H9 (cell line): ENCODE results near the gene STAU1. TPM values are rescaled to one million over a fixed set of nuclear protein-coding genes. Genes with fewer than 3 reads are reported as not detected.
A peak's percentile ranks its signal among the peaks of the same experiment; 100 is the strongest.

Source experiments
- DNase-seq: peaks from one replicate; pipeline ENCODE4 v3.0.0-alpha.2; 2017
- H2AFZ ChIP-seq: one replicate; pipeline ENCODE4 v1.6.1; 2013; ENCODE audit warnings: mild to moderate bottlenecking, low read length, control low read depth, moderate library complexity
- H2AK5ac ChIP-seq: 2 replicates; pipeline ENCODE4 v1.6.1; 2013; ENCODE audit warnings: low read length, control low read depth, mixed read lengths; ENCODE audit not compliant: insufficient read length
- H2BK120ac ChIP-seq: one replicate; pipeline ENCODE4 v1.6.1; 2013; ENCODE audit warnings: low read depth, mild to moderate bottlenecking, low read length, control low read depth, inconsistent platforms; ENCODE audit not compliant: poor library complexity, severe bottlenecking
- H2BK12ac ChIP-seq: 2 replicates; pipeline ENCODE4 v1.6.1; 2013; ENCODE audit warnings: low read length, control low read depth, mixed read lengths, low read depth; ENCODE audit not compliant: insufficient read length
- H2BK15ac ChIP-seq: 2 replicates; pipeline ENCODE4 v1.6.1; 2013; ENCODE audit warnings: low read depth, low read length, control low read depth
- H2BK20ac ChIP-seq: one replicate; pipeline ENCODE4 v1.6.1; 2013; ENCODE audit warnings: low read depth, mild to moderate bottlenecking, low read length, control low read depth, inconsistent platforms; ENCODE audit not compliant: poor library complexity, severe bottlenecking
- H2BK5ac ChIP-seq: 2 replicates; pipeline ENCODE4 v1.6.1; 2013; ENCODE audit warnings: low read length, control low read depth, mixed read lengths; ENCODE audit not compliant: insufficient read length
- H3K14ac ChIP-seq: 2 replicates; pipeline ENCODE4 v1.6.1; 2013; ENCODE audit warnings: low read length, control low read depth; ENCODE audit not compliant: insufficient read depth
- H3K18ac ChIP-seq: 2 replicates; pipeline ENCODE4 v1.6.1; 2013; ENCODE audit warnings: low read depth, mild to moderate bottlenecking, mixed read lengths, low read length, control low read depth; ENCODE audit not compliant: insufficient read length
- H3K23ac ChIP-seq: 2 replicates; pipeline ENCODE4 v1.6.1; 2013; ENCODE audit warnings: low read length, control low read depth, mixed read lengths, low read depth; ENCODE audit not compliant: insufficient read length
- H3K23me2 ChIP-seq: 2 replicates; pipeline ENCODE4 v1.6.1; 2013; ENCODE audit warnings: low read depth, mild to moderate bottlenecking, mixed read lengths, low read length, control low read depth; ENCODE audit not compliant: insufficient read length, poor library complexity, severe bottlenecking
- H3K27ac ChIP-seq: 2 replicates; pipeline ENCODE4 v1.5.1; 2013; ENCODE audit warnings: low read length, control low read depth, mixed read lengths, low read depth; ENCODE audit not compliant: insufficient read length
- H3K27me3 ChIP-seq: 2 replicates; pipeline ENCODE4 v1.6.1; 2013; ENCODE audit warnings: low read length, control low read depth, inconsistent platforms; ENCODE audit not compliant: insufficient read depth
- H3K4ac ChIP-seq: 2 replicates; pipeline ENCODE4 v1.6.1; 2013; ENCODE audit warnings: low read depth, mild to moderate bottlenecking, control low read depth, inconsistent platforms, low read length, moderate library complexity
- H3K4me1 ChIP-seq: 2 replicates; pipeline ENCODE4 v1.6.1; 2013; ENCODE audit warnings: low read length, control low read depth, inconsistent platforms; ENCODE audit not compliant: insufficient read depth
- H3K4me2 ChIP-seq: 2 replicates; pipeline ENCODE4 v1.6.1; 2013; ENCODE audit warnings: low read length, control low read depth, mixed read lengths; ENCODE audit not compliant: insufficient read length, insufficient read depth
- H3K56ac ChIP-seq: 2 replicates; pipeline ENCODE4 v1.6.1; 2013; ENCODE audit warnings: low read depth, mild to moderate bottlenecking, mixed read lengths, low read length, control low read depth; ENCODE audit not compliant: insufficient read length
- H3K79me1 ChIP-seq: 2 replicates; pipeline ENCODE4 v1.6.1; 2013; ENCODE audit warnings: low read depth, mild to moderate bottlenecking, moderate library complexity, low read length, control low read depth, inconsistent platforms; ENCODE audit not compliant: insufficient read depth, poor library complexity, severe bottlenecking
- H3K79me2 ChIP-seq: 2 replicates; pipeline ENCODE4 v1.6.1; 2013; ENCODE audit warnings: low read length, control low read depth, inconsistent platforms; ENCODE audit not compliant: insufficient read depth
- H3K9ac ChIP-seq: 2 replicates; pipeline ENCODE4 v1.6.1; 2013; ENCODE audit warnings: low read length, control low read depth, mixed read lengths; ENCODE audit not compliant: insufficient read length; ENCODE audit errors: extremely low read depth
- H3K9me3 ChIP-seq: one replicate; pipeline ENCODE4 v1.6.1; 2013; ENCODE audit warnings: low read depth, low read length, inconsistent platforms; ENCODE audit not compliant: control insufficient read depth
- H3T11ph ChIP-seq: one replicate; pipeline ENCODE4 v1.6.1; 2013; ENCODE audit warnings: mild to moderate bottlenecking, low read length, control low read depth, inconsistent platforms
- H4K20me1 ChIP-seq: one replicate; pipeline ENCODE4 v1.6.1; 2013; ENCODE audit not compliant: control insufficient read depth, insufficient read length, insufficient read depth
- H4K5ac ChIP-seq: 2 replicates; pipeline ENCODE4 v1.6.1; 2013; ENCODE audit warnings: low read depth, mild to moderate bottlenecking, mixed read lengths, low read length, control low read depth; ENCODE audit not compliant: insufficient read length
- H4K8ac ChIP-seq: replicated peaks from 2 replicates; pipeline ENCODE4 v1.6.1; 2013; ENCODE audit warnings: low read length, control low read depth, mixed read lengths, low read depth; ENCODE audit not compliant: insufficient read length
- H4K91ac ChIP-seq: 2 replicates; pipeline ENCODE4 v1.6.1; 2013; ENCODE audit warnings: low read depth, mild to moderate bottlenecking, moderate library complexity, mixed read lengths, low read length, control low read depth; ENCODE audit not compliant: insufficient read length
- H3K27ac Mint-ChIP-seq, 3 experiments: 2 replicates in 2 of 3; 3 replicates in 1 of 3; pipeline ENCODE4 v1.8.0; 2020 to 2021; ENCODE audit warnings: mixed read lengths in 3 of 3, mild to moderate bottlenecking in 1 of 3, moderate library complexity in 1 of 3
- H3K27me3 Mint-ChIP-seq: 2 replicates; pipeline ENCODE4 v1.8.0; 2021; ENCODE audit warnings: low read depth, mild to moderate bottlenecking, moderate library complexity, mixed read lengths
- H3K36me3 Mint-ChIP-seq, 3 experiments: 2 replicates in 2 of 3; 3 replicates in 1 of 3; pipeline ENCODE4 v1.8.0; 2020 to 2021; ENCODE audit warnings: low read depth in 3 of 3, mixed read lengths in 3 of 3; ENCODE audit not compliant: insufficient read depth in 1 of 3
- H3K4me1 Mint-ChIP-seq, 2 experiments: 2 replicates each; pipeline ENCODE4 v1.8.0; 2020; ENCODE audit warnings: mixed read lengths in 2 of 2
- H3K4me3 Mint-ChIP-seq, 2 experiments: 2 replicates in 1 of 2; 3 replicates in 1 of 2; pipeline ENCODE4 v1.8.0; 2020 to 2021; ENCODE audit warnings: mild to moderate bottlenecking in 2 of 2, mixed read lengths in 2 of 2, moderate library complexity in 1 of 2
- H3K9me3 Mint-ChIP-seq, 2 experiments: 2 replicates in 1 of 2; 3 replicates in 1 of 2; pipeline ENCODE4 v1.8.0; 2020; ENCODE audit warnings: mild to moderate bottlenecking in 2 of 2, mixed read lengths in 2 of 2, moderate library complexity in 1 of 2
- WGBS: extraction: QIAGEN DNeasy Blood & Tissue Kit; methylation state at CpG from one replicate; pipeline ENCODE4 v1.1.7; 2013; ENCODE audit warnings: missing lambda C conversion rate, low lambda C conversion rate, mixed read lengths; ENCODE audit not compliant: insufficient read length; ENCODE audit errors: extremely low coverage; 5-methylcytosine and 5-hydroxymethylcytosine counted together
- total RNA-seq: library from RNA; stranded (reverse); gene quantifications from 2 replicates; pipeline ENCODE4 v1.2.1, GENCODE V29; 2021
- TF ChIP-seq, protein P1 (sequence below): fragments of 200-600 bp; sonication (generic); conservative IDR thresholded peaks from 3 replicates; pipeline ENCODE4 v1.8.0; 2021; ENCODE audit warnings: antibody characterized with exemption, mild to moderate bottlenecking

Gene STAU1
- total RNA-seq, 1 experiment from 2014 or later, result 106 TPM

DNA sequence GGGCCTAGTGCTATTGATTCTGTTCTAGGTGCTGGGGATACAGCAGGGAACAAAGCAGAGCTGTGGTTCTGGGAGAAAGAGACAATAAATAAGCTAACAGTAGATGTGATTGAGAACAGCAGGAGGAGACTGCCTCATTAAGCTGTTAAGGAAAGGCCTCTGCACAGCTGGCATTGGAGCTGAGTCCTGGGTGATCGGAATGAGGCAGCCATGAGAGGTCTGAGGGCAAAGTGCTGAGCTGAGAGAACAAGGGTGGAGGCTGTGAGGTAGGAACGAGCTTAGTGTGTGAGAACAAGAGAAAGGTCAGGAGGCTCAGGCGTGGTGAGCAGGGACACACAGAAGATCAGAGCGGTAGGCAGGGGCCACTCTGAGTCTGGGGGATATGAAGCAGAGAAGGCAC is 49.4 kb upstream of the STAU1 start:
- H2BK12ac ChIP-seq, result no peak overlapping the region
- no peak overlapping the region for H2AK5ac ChIP-seq
- H4K91ac ChIP-seq, result no peak overlapping the region
- no peak overlapping the region for H3K4ac ChIP-seq
- Mint-ChIP-seq H3K4me1 (no peaks in the 10 kb centered on the region), H3K9me3 (no peaks in the 10 kb centered on the region), H3K27ac (peak overlapping the region in 2 of 3 experiments; percentile 7 to 47; a peak in 3 of 7 replicates), H3K27me3 (no peaks in the 10 kb centered on the region), H3K4me3 (no peak overlapping the region), H3K36me3 (peaks cover 35 to 93% (median 80%) of the 10 kb centered on the region in 3 experiments; a peak in 6 of 7 replicates)
- H2BK20ac ChIP-seq, result no peak overlapping the region
- H3K9ac ChIP-seq, result no peak overlapping the region
- H3K14ac ChIP-seq, result no peak overlapping the region
- TF ChIP-seq, protein P1, sequence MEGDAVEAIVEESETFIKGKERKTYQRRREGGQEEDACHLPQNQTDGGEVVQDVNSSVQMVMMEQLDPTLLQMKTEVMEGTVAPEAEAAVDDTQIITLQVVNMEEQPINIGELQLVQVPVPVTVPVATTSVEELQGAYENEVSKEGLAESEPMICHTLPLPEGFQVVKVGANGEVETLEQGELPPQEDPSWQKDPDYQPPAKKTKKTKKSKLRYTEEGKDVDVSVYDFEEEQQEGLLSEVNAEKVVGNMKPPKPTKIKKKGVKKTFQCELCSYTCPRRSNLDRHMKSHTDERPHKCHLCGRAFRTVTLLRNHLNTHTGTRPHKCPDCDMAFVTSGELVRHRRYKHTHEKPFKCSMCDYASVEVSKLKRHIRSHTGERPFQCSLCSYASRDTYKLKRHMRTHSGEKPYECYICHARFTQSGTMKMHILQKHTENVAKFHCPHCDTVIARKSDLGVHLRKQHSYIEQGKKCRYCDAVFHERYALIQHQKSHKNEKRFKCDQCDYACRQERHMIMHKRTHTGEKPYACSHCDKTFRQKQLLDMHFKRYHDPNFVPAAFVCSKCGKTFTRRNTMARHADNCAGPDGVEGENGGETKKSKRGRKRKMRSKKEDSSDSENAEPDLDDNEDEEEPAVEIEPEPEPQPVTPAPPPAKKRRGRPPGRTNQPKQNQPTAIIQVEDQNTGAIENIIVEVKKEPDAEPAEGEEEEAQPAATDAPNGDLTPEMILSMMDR, result no peak
- no peak overlapping the region for H3K4me2 ChIP-seq
- H3K23me2 ChIP-seq, result no peaks in the 10 kb centered on the region
- no CpG with 5 or more reads among the region's 4 CpGs for WGBS
- no peaks in the 10 kb centered on the region for H3K79me2 ChIP-seq
- no peak overlapping the region for H2BK15ac ChIP-seq
- no peaks in the 10 kb centered on the region for H4K20me1 ChIP-seq
- H4K5ac ChIP-seq, result no peak overlapping the region
- H3T11ph ChIP-seq, result no peak overlapping the region
- H2BK120ac ChIP-seq, result no peak overlapping the region
- no peaks in the 10 kb centered on the region for H3K79me1 ChIP-seq
- no peak overlapping the region for H3K18ac ChIP-seq
- no peaks in the 10 kb centered on the region for H3K4me1 ChIP-seq
- DNase-seq, result no peak
- no peak overlapping the region for H4K8ac ChIP-seq
- H3K9me3 ChIP-seq, result no peaks in the 10 kb centered on the region
- no peaks in the 10 kb centered on the region for H3K27me3 ChIP-seq
- H3K23ac ChIP-seq, result no peak overlapping the region
- no peak overlapping the region for H2BK5ac ChIP-seq
- H3K27ac ChIP-seq, result no peak overlapping the region
- no peak overlapping the region for H2AFZ ChIP-seq
- no peak overlapping the region for H3K56ac ChIP-seq
